ENCODE data around the gene MED22.

Gene MED22

GRCh38 chr9:133309608-133310007 is 38.3 kb downstream of the MED22 start:
- Histone ChIP-seq H4K8ac (ENCODE audit: low read depth, low read length) (no peak overlapping the region), H3K9ac (ENCODE audit: low read length) (no peak overlapping the region), H2AK5ac (ENCODE audit: low read length) (no peak overlapping the region), H3K18ac (ENCODE audit: low read length) (no peak overlapping the region), H3K4me2 (ENCODE audit: low read length) (no peak overlapping the region), H3K79me1 (ENCODE audit: low read length) (no peaks in the 10 kb centered on the region), H2BK120ac (ENCODE audit: insufficient read depth, low read length, poor library complexity) (no peak overlapping the region), H2BK5ac (ENCODE audit: low read depth, low read length, poor library complexity) (no peak overlapping the region), H2AFZ (ENCODE audit: insufficient read depth, low read length, poor library complexity) (no peak overlapping the region), H3K4me1 (ENCODE audit: control insufficient read depth in 1 of 2, insufficient read depth in 2 of 2, low read length in 2 of 2) (no peaks in the 10 kb centered on the region), H4K12ac (ENCODE audit: low read depth, low read length) (no peak overlapping the region), H3K4me3 (ENCODE audit: low read depth, low read length) (no peak overlapping the region), H3K36me3 (ENCODE audit: control insufficient read depth in 1 of 2, insufficient read depth in 2 of 2, low read length in 2 of 2) (no peaks in the 10 kb centered on the region), H3K23ac (ENCODE audit: low read length) (no peak overlapping the region), H3K14ac (ENCODE audit: low read length) (no peak overlapping the region), H4K91ac (ENCODE audit: low read depth, low read length) (no peak overlapping the region), H3K27me3 (ENCODE audit: insufficient read depth, low read length) (no peaks in the 10 kb centered on the region), H2BK12ac (ENCODE audit: low read length) (no peak overlapping the region), H3K4ac (ENCODE audit: low read depth, low read length) (no peak overlapping the region), H3K27ac (ENCODE audit: low read depth, low read length) (no peak overlapping the region), H3K9me3 (ENCODE audit: insufficient read depth, low read depth, low read length) (peaks cover 3% of the 10 kb centered on the region), H3K79me2 (ENCODE audit: control insufficient read depth, insufficient read depth, low read length, poor library complexity) (no peaks in the 10 kb centered on the region)
- no peak for DNase-seq
- WGBS (ENCODE audit: extremely low coverage, insufficient coverage, insufficient read length), result no CpG with 5 or more reads among the region's 6 CpGs

- Histone ChIP-seq H3K9ac (ENCODE audit: low read length) (no peak overlapping the region), H3K4me2 (ENCODE audit: low read length) (no peak overlapping the region), H3K14ac (ENCODE audit: low read length) (no peak overlapping the region), H3K4me3 (ENCODE audit: low read depth, low read length) (no peak overlapping the region), H3K79me2 (ENCODE audit: control insufficient read depth, insufficient read depth, low read length, poor library complexity) (no peaks in the 10 kb centered on the region), H2BK12ac (ENCODE audit: low read length) (no peak overlapping the region), H3K27me3 (ENCODE audit: insufficient read depth, low read length) (no peaks in the 10 kb centered on the region), H3K4me1 (ENCODE audit: control insufficient read depth in 1 of 2, insufficient read depth in 2 of 2, low read length in 2 of 2) (no peaks in the 10 kb centered on the region), H2AK5ac (ENCODE audit: low read length) (no peak overlapping the region), H3K27ac (ENCODE audit: low read depth, low read length) (no peak overlapping the region), H3K36me3 (ENCODE audit: control insufficient read depth in 1 of 2, insufficient read depth in 2 of 2, low read length in 2 of 2) (no peaks in the 10 kb centered on the region), H4K8ac (ENCODE audit: low read depth, low read length) (no peak overlapping the region), H3K79me1 (ENCODE audit: low read length) (no peaks in the 10 kb centered on the region), H3K9me3 (ENCODE audit: insufficient read depth, low read depth, low read length) (peaks cover 3% of the 10 kb centered on the region), H3K23ac (ENCODE audit: low read length) (no peak overlapping the region), H2AFZ (ENCODE audit: insufficient read depth, low read length, poor library complexity) (no peak overlapping the region), H2BK120ac (ENCODE audit: insufficient read depth, low read length, poor library complexity) (no peak overlapping the region), H4K12ac (ENCODE audit: low read depth, low read length) (no peak overlapping the region), H3K4ac (ENCODE audit: low read depth, low read length) (no peak overlapping the region), H2BK5ac (ENCODE audit: low read depth, low read length, poor library complexity) (no peak overlapping the region), H3K18ac (ENCODE audit: low read length) (no peak overlapping the region), H4K91ac (ENCODE audit: low read depth, low read length) (no peak overlapping the region)
- DNase-seq, result no peak
- WGBS (ENCODE audit: extremely low coverage, insufficient coverage, insufficient read length), result no CpG with 5 or more reads among the region's 16 CpGs
These were observed 40.6 kb downstream of the MED22 start for GRCh38 chr9:133307301-133307700.

- Histone ChIP-seq H3K4ac (ENCODE audit: low read depth, low read length) (no peak overlapping the region), H2BK12ac (ENCODE audit: low read length) (no peak overlapping the region), H3K4me2 (ENCODE audit: low read length) (no peak overlapping the region), H3K9me3 (ENCODE audit: insufficient read depth, low read depth, low read length) (peaks cover 5% of the 10 kb centered on the region), H3K79me1 (ENCODE audit: low read length) (no peaks in the 10 kb centered on the region), H3K36me3 (ENCODE audit: control insufficient read depth in 1 of 2, insufficient read depth in 2 of 2, low read length in 2 of 2) (no peaks in the 10 kb centered on the region), H2BK120ac (ENCODE audit: insufficient read depth, low read length, poor library complexity) (no peak overlapping the region), H3K27ac (ENCODE audit: low read depth, low read length) (no peak overlapping the region), H3K27me3 (ENCODE audit: insufficient read depth, low read length) (no peaks in the 10 kb centered on the region), H3K23ac (ENCODE audit: low read length) (no peak overlapping the region), H4K91ac (ENCODE audit: low read depth, low read length) (no peak overlapping the region), H3K14ac (ENCODE audit: low read length) (no peak overlapping the region), H4K12ac (ENCODE audit: low read depth, low read length) (no peak overlapping the region), H4K8ac (ENCODE audit: low read depth, low read length) (no peak overlapping the region), H3K4me1 (ENCODE audit: control insufficient read depth in 1 of 2, insufficient read depth in 2 of 2, low read length in 2 of 2) (no peaks in the 10 kb centered on the region), H3K9ac (ENCODE audit: low read length) (no peak overlapping the region), H3K79me2 (ENCODE audit: control insufficient read depth, insufficient read depth, low read length, poor library complexity) (no peaks in the 10 kb centered on the region), H2AFZ (ENCODE audit: insufficient read depth, low read length, poor library complexity) (no peak overlapping the region), H3K4me3 (ENCODE audit: low read depth, low read length) (peak overlapping the region; percentile 5), H2BK5ac (ENCODE audit: low read depth, low read length, poor library complexity) (no peak overlapping the region), H3K18ac (ENCODE audit: low read length) (no peak overlapping the region), H2AK5ac (ENCODE audit: low read length) (no peak overlapping the region)
- no peak for DNase-seq
- WGBS (ENCODE audit: extremely low coverage, insufficient coverage, insufficient read length), result no CpG with 5 or more reads among the region's 31 CpGs
These were observed 41.4 kb downstream of the MED22 start for GRCh38 chr9:133306242-133307204.

GRCh38 chr9:133305731-133306130 is 42.2 kb downstream of the MED22 start:
- H3K27me3 ChIP-seq (ENCODE audit: insufficient read depth, low read length), result no peaks in the 10 kb centered on the region
- no peaks in the 10 kb centered on the region for H3K79me2 ChIP-seq (ENCODE audit: control insufficient read depth, insufficient read depth, low read length, poor library complexity)
- H3K79me1 ChIP-seq (ENCODE audit: low read length), result no peaks in the 10 kb centered on the region
- no peak overlapping the region for H3K14ac ChIP-seq (ENCODE audit: low read length)
- H3K36me3 ChIP-seq (ENCODE audit: control insufficient read depth in 1 of 2, insufficient read depth in 2 of 2, low read length in 2 of 2), result no peaks in the 10 kb centered on the region
- no peak overlapping the region for H2BK12ac ChIP-seq (ENCODE audit: low read length)
- H3K23ac ChIP-seq (ENCODE audit: low read length), result no peak overlapping the region
- no peak overlapping the region for H3K4me3 ChIP-seq (ENCODE audit: low read depth, low read length)
- no peak overlapping the region for H3K27ac ChIP-seq (ENCODE audit: low read depth, low read length)
- no CpG with 5 or more reads among the region's 23 CpGs for WGBS (ENCODE audit: extremely low coverage, insufficient coverage, insufficient read length)
- no peak overlapping the region for H3K9ac ChIP-seq (ENCODE audit: low read length)
- no peak overlapping the region for H3K4me2 ChIP-seq (ENCODE audit: low read length)
- H3K4ac ChIP-seq (ENCODE audit: low read depth, low read length), result no peak overlapping the region
- no peak overlapping the region for H2BK120ac ChIP-seq (ENCODE audit: insufficient read depth, low read length, poor library complexity)
- no peaks in the 10 kb centered on the region for H3K4me1 ChIP-seq (ENCODE audit: control insufficient read depth in 1 of 2, insufficient read depth in 2 of 2, low read length in 2 of 2)
- H2AK5ac ChIP-seq (ENCODE audit: low read length), result no peak overlapping the region
- H4K8ac ChIP-seq (ENCODE audit: low read depth, low read length), result no peak overlapping the region
- peaks cover 7% of the 10 kb centered on the region for H3K9me3 ChIP-seq (ENCODE audit: insufficient read depth, low read depth, low read length)
- no peak overlapping the region for H2AFZ ChIP-seq (ENCODE audit: insufficient read depth, low read length, poor library complexity)
- no peak overlapping the region for H3K18ac ChIP-seq (ENCODE audit: low read length)
- H4K91ac ChIP-seq (ENCODE audit: low read depth, low read length), result no peak overlapping the region
- no peak overlapping the region for H4K12ac ChIP-seq (ENCODE audit: low read depth, low read length)
- no peak for DNase-seq
- H2BK5ac ChIP-seq (ENCODE audit: low read depth, low read length, poor library complexity), result no peak overlapping the region

Measured in trophoblast cell (in vitro differentiated cells and primary cell).